HepG2 (cell line): Measurements from ENCODE around the gene MAB21L4. TPM values are rescaled to one million over a fixed set of nuclear protein-coding genes. Genes with fewer than 3 reads are reported as not detected.

Experiments used
- ATAC-seq: fragments of 200-7000 bp; cut with Tn5 transposase; 3 replicates; pipeline ENCODE4 v1.9.1; 2020; ENCODE audit warnings: mild to moderate bottlenecking, moderate library complexity
- BruUV-seq: library from RNA; stranded (reverse); fragments of 400-500 nt; replicated peaks from 2 replicates; lab custom pipeline; 2021; lab: Mats Ljungman, UMichigan
- CTCF ChIA-PET: fragments of 300-600 bp; formaldehyde crosslinking; extraction: SDS; loops from one replicate; lab custom pipeline; 2021; ENCODE audit warnings: low total read pairs, inconsistent platforms, low intra/inter-chr PET ratio; lab: Yijun Ruan, JAX
- POLR2A ChIA-PET: fragments of 350-600 bp; sonication (Branson Sonifier 250); formaldehyde crosslinking; loops from one replicate; lab custom pipeline; 2020; ENCODE audit warnings: antibody characterized with exemption, inconsistent platforms; lab: Yijun Ruan, JAX
- DNase-seq: peaks from one replicate; pipeline ENCODE4 v3.0.0-alpha.2; 2015; ENCODE audit warnings: low spot score
- FAIRE-seq: peaks from 3 replicates; lab custom pipeline; 2011; peaks lifted over from hg19 to GRCh38; lab: Jason Lieb, UNC
- H2AFZ ChIP-seq: one replicate; pipeline ENCODE4 v1.6.1; 2011; ENCODE audit warnings: low read length, inconsistent platforms
- H3K27ac ChIP-seq: fragments of 300-600 bp; 3 replicates; pipeline ENCODE4 v1.8.0; 2011; ENCODE audit warnings: mixed run types, mild to moderate bottlenecking, mixed read lengths, low read length, inconsistent platforms; ENCODE audit not compliant: insufficient read depth; ENCODE audit errors: extremely low read length
- H3K27me3 ChIP-seq, 2 experiments: fragments of 200-600 bp in 1 of 2; 2 replicates in 1 of 2; 3 replicates in 1 of 2; pipeline versions ENCODE4 v1.6.0 to v1.8.0; 2011; ENCODE audit warnings: low read length in 2 of 2, mild to moderate bottlenecking in 2 of 2, moderate library complexity in 2 of 2, inconsistent platforms in 1 of 2; ENCODE audit not compliant: insufficient read depth in 2 of 2, control insufficient read depth in 1 of 2
- H3K36me3 ChIP-seq, 2 experiments: fragments of 200-600 bp in 1 of 2; replicated peaks in 1 of 2; 2 replicates in 1 of 2; 3 replicates in 1 of 2; pipeline versions ENCODE4 v1.5.1 to v1.8.0; 2011; ENCODE audit warnings: low read length in 2 of 2, inconsistent platforms in 1 of 2; ENCODE audit not compliant: insufficient read depth in 2 of 2, control insufficient read depth in 1 of 2
- H3K4me1 ChIP-seq: 2 replicates; pipeline ENCODE4 v1.5.1; 2012; ENCODE audit warnings: low read length, inconsistent platforms; ENCODE audit not compliant: insufficient read depth
- H3K4me2 ChIP-seq: 2 replicates; pipeline ENCODE4 v1.6.0; 2011; ENCODE audit warnings: low read depth, low read length, inconsistent platforms
- H3K4me3 ChIP-seq, 3 experiments: fragments of 200-600 bp in 1 of 3; sonication (generic), shearing (Covaris generic) in 1 of 3; replicated peaks in 1 of 3; 2 replicates each; pipeline ENCODE4 v1.5.1; 2011 to 2016; ENCODE audit warnings: low read length in 3 of 3, inconsistent platforms in 2 of 3, low read depth in 2 of 3, mild to moderate bottlenecking in 2 of 3, control low read depth in 1 of 3, mixed read lengths in 1 of 3; ENCODE audit not compliant: insufficient read depth in 1 of 3
- H3K79me2 ChIP-seq: one replicate; pipeline ENCODE4 v1.6.1; 2011; ENCODE audit warnings: low read length, inconsistent platforms; ENCODE audit not compliant: insufficient read depth
- H3K9ac ChIP-seq: 2 replicates; pipeline ENCODE4 v1.6.0; 2011; ENCODE audit warnings: mild to moderate bottlenecking, low read depth, low read length, inconsistent platforms; ENCODE audit not compliant: insufficient read depth
- H3K9me3 ChIP-seq: 2 replicates; pipeline ENCODE4 v1.5.1; 2012; ENCODE audit warnings: mild to moderate bottlenecking, low read length
- H4K20me1 ChIP-seq: 2 replicates; pipeline ENCODE4 v1.6.0; 2011; ENCODE audit warnings: inconsistent platforms, mild to moderate bottlenecking, low read length, moderate library complexity; ENCODE audit not compliant: insufficient read depth
- ATF4 ChIP-seq, 2 experiments: fragments of 450-650 bp in 1 of 2; sonication (generic) in 1 of 2; formaldehyde crosslinking; IDR thresholded peaks; 2 replicates each; pipeline versions ENCODE4 v1.5.0 to v1.8.0; 2020 to 2022; ENCODE audit warnings: mild to moderate bottlenecking in 1 of 2, missing genetic modification reagents in 1 of 2
- CCDC6 ChIP-seq: sonication (generic); formaldehyde crosslinking; IDR thresholded peaks from 2 replicates; pipeline ENCODE4 v1.8.1; 2022; ENCODE audit warnings: mild to moderate bottlenecking, missing genetic modification reagents, moderate library complexity
- HMGXB3 ChIP-seq: sonication (generic); formaldehyde crosslinking; IDR thresholded peaks from 2 replicates; pipeline ENCODE4 v1.4.0; 2020; ENCODE audit warnings: missing genetic modification reagents, borderline replicate concordance
- NFKBIZ ChIP-seq: IDR thresholded peaks from 2 replicates; pipeline ENCODE4 v1.6.1; 2018; ENCODE audit warnings: missing genetic modification reagents, missing compliant biosample characterization
- RBM22 ChIP-seq: fragments of 200-400 bp; formaldehyde crosslinking; optimal IDR thresholded peaks from 2 replicates; pipeline ENCODE3; 2017; ENCODE audit warnings: mild to moderate bottlenecking, low read length, moderate library complexity
- TBX2 ChIP-seq: sonication (generic); formaldehyde crosslinking; IDR thresholded peaks from 2 replicates; pipeline ENCODE4 v1.5.0; 2020; ENCODE audit warnings: missing genetic modification reagents, mild to moderate bottlenecking, borderline replicate concordance
- ZNF121 ChIP-seq: sonication (generic); formaldehyde crosslinking; IDR thresholded peaks from 2 replicates; pipeline ENCODE4 v1.5.0; 2020; ENCODE audit warnings: mild to moderate bottlenecking, missing genetic modification reagents
- ZNF292 ChIP-seq: sonication (generic); formaldehyde crosslinking; IDR thresholded peaks from 2 replicates; pipeline ENCODE4 v1.8.1; 2022; ENCODE audit warnings: mild to moderate bottlenecking, low read depth, missing genetic modification reagents, borderline replicate concordance
- ZNF607 ChIP-seq: sonication (generic); formaldehyde crosslinking; IDR thresholded peaks from 2 replicates; pipeline ENCODE4 v1.5.1; 2020; ENCODE audit warnings: missing genetic modification reagents, mild to moderate bottlenecking, borderline replicate concordance
- ZNF615 ChIP-seq: sonication (generic); formaldehyde crosslinking; IDR thresholded peaks from 2 replicates; pipeline ENCODE4 v1.5.0; 2020; ENCODE audit warnings: mild to moderate bottlenecking, missing genetic modification reagents, borderline replicate concordance
- ZNF644 ChIP-seq: IDR thresholded peaks from 2 replicates; pipeline ENCODE4 v1.6.1; 2016; ENCODE audit warnings: low read depth
- WGBS: methylation state at CpG from one replicate; pipeline ENCODE4 v1.1.6; 2017; ENCODE audit warnings: low lambda C conversion rate; 5-methylcytosine and 5-hydroxymethylcytosine counted together
- in situ Hi-C: cut with HindIII; loops from 2 replicates; pipeline ENCODE4 v1.10.0; 2017; ENCODE audit warnings: low pct_unique_long_range_greater_than_20kb; ENCODE audit not compliant: extremely low pct_ligation_motif_present
- intact Hi-C: fragments of 100-400 bp; cut with micrococcal nuclease; formaldehyde crosslinking; loops from one replicate; pipeline ENCODE4 v1.10.0; 2022; ENCODE audit not compliant: unreplicated experiment
- polyA plus RNA-seq, 8 experiments: library from polyadenylated mRNA; depleted of rRNA in 3 of 8; stranded (reverse) in 7 of 8; unstranded in 1 of 8; fragments of >200 nt; fragmentation: Illumina TruSeq in 4 of 8; extraction: Trizol in 4 of 8; gene quantifications; 2 replicates each; pipeline versions ENCODE4 v1.2.1 to v1.2.3, GENCODE V29; 2011 to 2016; ENCODE audit warnings: low read depth in 4 of 8, missing spikeins in 1 of 8, mixed read lengths in 1 of 8; ENCODE audit not compliant: insufficient read depth in 1 of 8
- total RNA-seq, 5 experiments: library from RNA; depleted of rRNA; stranded (reverse); fragments of >200 nt; fragmentation: Illumina TruSeq; extraction: Trizol; gene quantifications; 2 replicates each; pipeline ENCODE4 v1.2.3, GENCODE V29; 2016; ENCODE audit warnings: low read depth in 1 of 5

MAB21L4 gene
- total and polyA plus RNA-seq, 2 of the 13 experiments (the other 11 are each of a cell fraction or from before 2014, with no cell fraction given), result 3.0 to 14.0 TPM

- H3K27ac ChIP-seq, result no peak overlapping the region
- peaks cover 13 to 76% of the 10 kb centered on the region in 2 experiments; a peak in 3 of 5 replicates for H3K27me3 ChIP-seq
- TF ChIP-seq ZNF644 (CRISPR knock-in tag) (no peak), NFKBIZ (CRISPR knock-in tag) (no peak), ZNF121 (CRISPR knock-in tag) (no peak), ZNF615 (CRISPR knock-in tag) (no peak)
- H3K4me2 ChIP-seq, result no peak overlapping the region; the same call in 1 of the 2 replicates
- H3K4me3 ChIP-seq, result no peak overlapping the region
- no peak for FAIRE-seq
- no peak for DNase-seq
- POLR2A ChIA-PET, result no interaction called here
- H4K20me1 ChIP-seq, result no peaks in the 10 kb centered on the region
- no peak overlapping the region for H2AFZ ChIP-seq
- H3K36me3 ChIP-seq, result no peaks in the 10 kb centered on the region
- H3K79me2 ChIP-seq, result no peaks in the 10 kb centered on the region
- no peak for ATAC-seq
- no peaks in the 10 kb centered on the region for H3K9me3 ChIP-seq
- intact Hi-C loops (no loop called here), in situ Hi-C loops (loop anchor here (5.0 kb wide), 1 partner anchor 70 kb away; no protein-coding TSS in a partner anchor)
- peaks cover 29% of the 10 kb centered on the region for H3K4me1 ChIP-seq
- H3K9ac ChIP-seq, result no peak overlapping the region
- 47% methylated on average over 7 of the region's 10 CpGs for WGBS
- CTCF ChIA-PET, result no interaction called here
- BruUV-seq, result no TSS peak
Observed at GRCh38 chr2:240917684-240918257, 21.8 kb upstream of the MAB21L4 start.

GRCh38 chr2:240917009-240917683 lies 21.2 kb upstream of the MAB21L4 start:
- H3K4me1 ChIP-seq, result peaks cover 35% of the 10 kb centered on the region
- peak overlapping the region; percentile 5; the same call in 1 of the 2 replicates for H3K4me2 ChIP-seq
- WGBS, result 15% methylated on average over 11 of the region's 20 CpGs
- in situ Hi-C loops (loop anchor here (5.0 kb wide), 1 partner anchor 70 kb away; no protein-coding TSS in a partner anchor), intact Hi-C loops (no loop called here)
- H2AFZ ChIP-seq, result no peak overlapping the region
- DNase-seq (no peak), ATAC-seq (no peak), FAIRE-seq (no peak)
- H3K9ac ChIP-seq, result no peak overlapping the region
- H3K79me2 ChIP-seq, result no peaks in the 10 kb centered on the region
- no peaks in the 10 kb centered on the region for H3K9me3 ChIP-seq
- ChIA-PET POLR2A (no interaction called here), CTCF (no interaction called here)
- BruUV-seq, result no TSS peak
- no peaks in the 10 kb centered on the region for H4K20me1 ChIP-seq
- H3K36me3 ChIP-seq, result no peaks in the 10 kb centered on the region
- H3K27me3 ChIP-seq, result peaks cover 17 to 77% of the 10 kb centered on the region in 2 experiments; a peak in 3 of 5 replicates
- no peak overlapping the region for H3K27ac ChIP-seq
- peak overlapping the region in 1 of 3 experiments; percentile 6; a peak in 1 of 6 replicates for H3K4me3 ChIP-seq
- TF ChIP-seq HMGXB3 (no peak), ATF4 (CRISPR knock-in tag; IDR thresholded peaks at IDR 0.05) (no peak), RBM22 (no peak), ZNF607 (CRISPR knock-in tag) (no peak), ZNF292 (CRISPR knock-in tag) (no peak), CCDC6 (no peak), TBX2 (CRISPR knock-in tag) (0 out of 2 replicates have a peak, but pooled peaks have one; percentile 10)
